ENCODE results near the gene METTL4.

METTL4 gene

DNA sequence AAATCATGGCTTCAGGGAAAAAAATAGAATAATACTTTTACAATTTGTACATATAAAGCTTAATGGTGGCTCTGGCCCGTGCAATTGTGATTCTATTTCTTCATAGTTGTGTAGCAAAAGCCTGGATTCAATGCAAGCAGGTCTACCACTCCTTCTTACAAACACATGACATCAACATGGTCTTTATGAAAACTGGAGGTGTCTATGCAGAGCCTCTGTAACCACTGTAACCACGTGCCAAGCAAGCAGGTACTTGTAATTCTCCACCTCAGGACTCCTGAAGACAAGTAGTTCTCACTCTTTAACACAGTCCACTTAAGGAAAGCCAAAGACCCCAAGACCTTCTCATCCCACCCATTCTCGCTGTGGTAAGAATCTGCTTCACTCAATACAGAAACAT lies 62.6 kb downstream of the METTL4 start (continued):
- no peak for TF ChIP-seq PATZ1 (CRISPR knock-in tag; IDR thresholded peaks at IDR 0.05; ENCODE audit: borderline replicate concordance)
- no peak for TF ChIP-seq ZFP30 (CRISPR knock-in tag; IDR thresholded peaks at IDR 0.05)
- no peak for TF ChIP-seq ZFP3 (CRISPR knock-in tag; IDR thresholded peaks at IDR 0.05)
- TF ChIP-seq ESRRG (CRISPR knock-in tag; IDR thresholded peaks at IDR 0.05), result no peak
- TF ChIP-seq CSDC2 (CRISPR knock-in tag; IDR thresholded peaks at IDR 0.05), result no peak

- ATAC-seq, result no peak
- no peak for TF ChIP-seq ISL1 (CRISPR knock-in tag; IDR thresholded peaks at IDR 0.05)
- TF ChIP-seq ZFP30 (CRISPR knock-in tag; IDR thresholded peaks at IDR 0.05), result no peak
- TF ChIP-seq, protein P1, sequence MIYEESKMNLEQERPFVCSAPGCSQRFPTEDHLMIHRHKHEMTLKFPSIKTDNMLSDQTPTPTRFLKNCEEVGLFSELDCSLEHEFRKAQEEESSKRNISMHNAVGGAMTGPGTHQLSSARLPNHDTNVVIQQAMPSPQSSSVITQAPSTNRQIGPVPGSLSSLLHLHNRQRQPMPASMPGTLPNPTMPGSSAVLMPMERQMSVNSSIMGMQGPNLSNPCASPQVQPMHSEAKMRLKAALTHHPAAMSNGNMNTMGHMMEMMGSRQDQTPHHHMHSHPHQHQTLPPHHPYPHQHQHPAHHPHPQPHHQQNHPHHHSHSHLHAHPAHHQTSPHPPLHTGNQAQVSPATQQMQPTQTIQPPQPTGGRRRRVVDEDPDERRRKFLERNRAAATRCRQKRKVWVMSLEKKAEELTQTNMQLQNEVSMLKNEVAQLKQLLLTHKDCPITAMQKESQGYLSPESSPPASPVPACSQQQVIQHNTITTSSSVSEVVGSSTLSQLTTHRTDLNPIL (CRISPR knock-in tag; IDR thresholded peaks at IDR 0.05; ENCODE audit: low read depth), result no peak
- no peak for TF ChIP-seq CSDC2 (CRISPR knock-in tag; IDR thresholded peaks at IDR 0.05)
Measured at GRCh38 chr18:2508155-2508554, 63.1 kb downstream of the METTL4 start.

GRCh38 chr18:2504642-2505041 lies 66.7 kb downstream of the METTL4 start:
- TF ChIP-seq ZNF70 (CRISPR knock-in tag; IDR thresholded peaks at IDR 0.05) (no peak), GLIS3 (CRISPR knock-in tag; IDR thresholded peaks at IDR 0.05) (no peak), ISL1 (CRISPR knock-in tag; IDR thresholded peaks at IDR 0.05) (no peak), PATZ1 (CRISPR knock-in tag; IDR thresholded peaks at IDR 0.05; ENCODE audit: borderline replicate concordance) (no peak), BACH2 (CRISPR knock-in tag; IDR thresholded peaks at IDR 0.05; ENCODE audit: borderline replicate concordance) (no peak), CSDC2 (CRISPR knock-in tag; IDR thresholded peaks at IDR 0.05) (no peak), PPARA (CRISPR knock-in tag; IDR thresholded peaks at IDR 0.05; ENCODE audit: borderline replicate concordance) (no peak), ZC3H10 (CRISPR knock-in tag; IDR thresholded peaks at IDR 0.05) (no peak), ARNTL (CRISPR knock-in tag; IDR thresholded peaks at IDR 0.05; ENCODE audit: borderline replicate concordance, low read depth) (no peak)
- TF ChIP-seq, protein P2, sequence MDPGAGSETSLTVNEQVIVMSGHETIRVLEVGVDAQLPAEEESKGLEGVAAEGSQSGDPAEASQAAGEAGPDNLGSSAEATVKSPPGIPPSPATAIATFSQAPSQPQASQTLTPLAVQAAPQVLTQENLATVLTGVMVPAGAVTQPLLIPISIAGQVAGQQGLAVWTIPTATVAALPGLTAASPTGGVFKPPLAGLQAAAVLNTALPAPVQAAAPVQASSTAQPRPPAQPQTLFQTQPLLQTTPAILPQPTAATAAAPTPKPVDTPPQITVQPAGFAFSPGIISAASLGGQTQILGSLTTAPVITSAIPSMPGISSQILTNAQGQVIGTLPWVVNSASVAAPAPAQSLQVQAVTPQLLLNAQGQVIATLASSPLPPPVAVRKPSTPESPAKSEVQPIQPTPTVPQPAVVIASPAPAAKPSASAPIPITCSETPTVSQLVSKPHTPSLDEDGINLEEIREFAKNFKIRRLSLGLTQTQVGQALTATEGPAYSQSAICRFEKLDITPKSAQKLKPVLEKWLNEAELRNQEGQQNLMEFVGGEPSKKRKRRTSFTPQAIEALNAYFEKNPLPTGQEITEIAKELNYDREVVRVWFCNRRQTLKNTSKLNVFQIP (CRISPR knock-in tag; IDR thresholded peaks at IDR 0.05; ENCODE audit: borderline replicate concordance, low read depth), result no peak
- ATAC-seq, result no peak

DNA sequence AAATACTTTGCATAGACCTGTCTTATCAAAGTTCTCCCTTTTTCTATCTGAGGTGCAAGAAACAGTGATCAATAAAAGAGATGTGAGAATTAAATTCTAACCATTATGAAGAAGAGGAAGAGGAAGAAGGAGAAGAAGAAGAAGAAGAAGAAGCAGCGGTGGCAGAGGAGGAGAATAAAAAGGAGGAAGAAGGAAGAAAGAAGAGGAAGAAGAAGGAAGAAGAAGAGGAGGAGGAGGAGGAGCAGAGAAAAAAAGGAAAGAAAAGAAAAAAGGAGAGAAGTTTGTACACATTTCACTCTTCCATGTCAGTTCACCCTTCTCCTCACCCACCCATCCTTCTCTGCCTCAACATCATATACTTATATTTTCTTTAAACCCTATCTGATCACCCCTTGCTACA lies 68.4 kb downstream of the METTL4 start:
- TF ChIP-seq ISL1 (CRISPR knock-in tag; IDR thresholded peaks at IDR 0.05) (no peak), OSR1 (CRISPR knock-in tag; IDR thresholded peaks at IDR 0.05) (no peak)
- no peak for ATAC-seq

DNA sequence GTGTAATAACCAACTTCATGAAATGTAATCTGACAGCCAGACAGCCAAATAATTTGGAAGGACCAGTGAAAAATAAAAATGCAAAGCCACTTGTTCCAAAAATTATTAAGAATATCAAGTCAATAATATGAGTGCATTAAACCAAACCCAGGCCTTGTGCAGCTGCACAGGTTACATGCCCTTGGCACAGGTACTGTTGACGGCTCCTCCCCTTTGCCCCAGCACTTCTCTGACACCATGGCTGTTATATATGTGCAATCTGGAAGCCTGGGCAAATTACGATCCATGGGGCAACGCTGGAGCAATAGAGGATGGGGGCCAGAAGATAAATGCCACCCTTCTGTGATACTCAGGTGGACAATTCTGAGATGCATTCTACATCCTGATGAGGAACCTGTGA lies 68.9 kb downstream of the METTL4 start:
- no peak for TF ChIP-seq TSHZ2 (CRISPR knock-in tag; IDR thresholded peaks at IDR 0.05)
- TF ChIP-seq, protein P2 (CRISPR knock-in tag; IDR thresholded peaks at IDR 0.05; ENCODE audit: borderline replicate concordance, low read depth), result no peak
- no peak for TF ChIP-seq ESRRG (CRISPR knock-in tag; IDR thresholded peaks at IDR 0.05)
- no peak for ATAC-seq
